ENCODE measurements around the gene CUL9.

DNA sequence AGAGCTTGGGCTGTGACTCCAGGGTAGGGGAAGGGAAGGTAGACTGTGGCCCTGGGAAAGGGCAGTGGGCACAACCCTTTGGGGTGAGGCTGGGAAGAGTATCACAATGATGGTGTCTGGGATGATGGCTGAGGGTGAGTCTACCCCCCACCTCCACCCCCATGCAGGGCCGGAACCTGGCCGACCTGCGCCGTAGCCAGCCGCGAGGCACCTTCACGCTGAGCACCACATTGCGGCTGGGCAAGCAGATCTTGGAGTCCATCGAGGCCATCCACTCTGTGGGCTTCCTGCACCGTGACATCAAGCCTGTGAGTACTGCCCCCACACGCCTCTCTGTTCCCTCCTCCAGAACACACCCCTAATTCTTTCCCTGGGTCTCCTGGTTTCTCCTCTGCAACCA, 71.4 kb downstream of the CUL9 start:
- TF ChIP-seq, protein P1, sequence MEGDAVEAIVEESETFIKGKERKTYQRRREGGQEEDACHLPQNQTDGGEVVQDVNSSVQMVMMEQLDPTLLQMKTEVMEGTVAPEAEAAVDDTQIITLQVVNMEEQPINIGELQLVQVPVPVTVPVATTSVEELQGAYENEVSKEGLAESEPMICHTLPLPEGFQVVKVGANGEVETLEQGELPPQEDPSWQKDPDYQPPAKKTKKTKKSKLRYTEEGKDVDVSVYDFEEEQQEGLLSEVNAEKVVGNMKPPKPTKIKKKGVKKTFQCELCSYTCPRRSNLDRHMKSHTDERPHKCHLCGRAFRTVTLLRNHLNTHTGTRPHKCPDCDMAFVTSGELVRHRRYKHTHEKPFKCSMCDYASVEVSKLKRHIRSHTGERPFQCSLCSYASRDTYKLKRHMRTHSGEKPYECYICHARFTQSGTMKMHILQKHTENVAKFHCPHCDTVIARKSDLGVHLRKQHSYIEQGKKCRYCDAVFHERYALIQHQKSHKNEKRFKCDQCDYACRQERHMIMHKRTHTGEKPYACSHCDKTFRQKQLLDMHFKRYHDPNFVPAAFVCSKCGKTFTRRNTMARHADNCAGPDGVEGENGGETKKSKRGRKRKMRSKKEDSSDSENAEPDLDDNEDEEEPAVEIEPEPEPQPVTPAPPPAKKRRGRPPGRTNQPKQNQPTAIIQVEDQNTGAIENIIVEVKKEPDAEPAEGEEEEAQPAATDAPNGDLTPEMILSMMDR (IDR thresholded peaks at IDR 0.05) = no peak
- no peak for TF ChIP-seq POLR2AphosphoS5 (IDR thresholded peaks at IDR 0.05)
- TF ChIP-seq POLR2A (IDR thresholded peaks at IDR 0.05; ENCODE audit: low read depth) = no peak
- no peak for TF ChIP-seq EP300 (IDR thresholded peaks at IDR 0.05)
